Loucy (cell line): Measurements from ENCODE around the gene INTS2.

ENCODE experiments used
- H2AFZ ChIP-seq: fragments of 200-600 bp; sonication (generic); 2 replicates; pipeline ENCODE4 v1.6.0; 2016; ENCODE audit warnings: antibody characterized with exemption, mild to moderate bottlenecking, low read length, moderate library complexity
- H3F3A ChIP-seq: fragments of 200-600 bp; 2 replicates; pipeline ENCODE4 v1.6.0; 2016; ENCODE audit warnings: antibody characterized with exemption, low read depth, mild to moderate bottlenecking
- H3K27me3 ChIP-seq: fragments of 200-600 bp; sonication (generic); 2 replicates; pipeline ENCODE4 v1.6.1; 2014; ENCODE audit warnings: low read length, mild to moderate bottlenecking; ENCODE audit not compliant: insufficient read depth, poor library complexity, severe bottlenecking
- H3K36me3 ChIP-seq: fragments of 200-600 bp; sonication (generic); 2 replicates; pipeline ENCODE4 v1.6.1; 2016; ENCODE audit warnings: low read length; ENCODE audit not compliant: insufficient read depth
- H3K4me1 ChIP-seq: fragments of 200-600 bp; sonication (generic); 2 replicates; pipeline ENCODE4 v1.5.1; 2014; ENCODE audit warnings: low read length, mild to moderate bottlenecking; ENCODE audit not compliant: insufficient read depth, poor library complexity, severe bottlenecking
- H3K4me2 ChIP-seq: fragments of 200-600 bp; sonication (generic); 2 replicates; pipeline ENCODE4 v1.6.0; 2014; ENCODE audit warnings: antibody characterized with exemption, low read length, low read depth, mild to moderate bottlenecking; ENCODE audit not compliant: poor library complexity, severe bottlenecking
- H3K4me3 ChIP-seq: fragments of 200-600 bp; sonication (generic); 2 replicates; pipeline ENCODE4 v1.5.1; 2014; ENCODE audit warnings: low read length, mild to moderate bottlenecking, mixed read lengths; ENCODE audit not compliant: poor library complexity, severe bottlenecking
- H3K79me2 ChIP-seq: fragments of 200-600 bp; sonication (generic); 2 replicates; pipeline ENCODE4 v1.6.1; 2014; ENCODE audit warnings: low read length; ENCODE audit not compliant: insufficient read depth
- H3K9ac ChIP-seq: fragments of 200-600 bp; sonication (generic); 2 replicates; pipeline ENCODE4 v1.6.0; 2014; ENCODE audit warnings: mild to moderate bottlenecking, low read depth, low read length, moderate library complexity; ENCODE audit not compliant: poor library complexity, severe bottlenecking
- H3K9me2 ChIP-seq: fragments of 200-600 bp; sonication (generic); replicated peaks from 2 replicates; pipeline ENCODE4 v1.6.1; 2016; ENCODE audit warnings: low read depth, low read length, mixed read lengths
- H3K9me3 ChIP-seq: fragments of 200-600 bp; sonication (generic); 2 replicates; pipeline ENCODE4 v1.6.1; 2014; ENCODE audit warnings: mild to moderate bottlenecking, antibody characterized with exemption, low read length, low read depth; ENCODE audit not compliant: insufficient read depth
- H4K20me1 ChIP-seq: fragments of 200-600 bp; sonication (generic); 2 replicates; pipeline ENCODE4 v1.6.0; 2014; ENCODE audit warnings: antibody characterized with exemption, low read length, mild to moderate bottlenecking; ENCODE audit not compliant: insufficient read depth, poor library complexity, severe bottlenecking
- CTCF ChIP-seq: fragments of 200-600 bp; sonication (generic); conservative IDR thresholded peaks from 2 replicates; pipeline ENCODE4 v1.5.1; 2014; ENCODE audit warnings: mild to moderate bottlenecking, antibody characterized with exemption, low read length
- EZH2phosphoT487 ChIP-seq: fragments of 200-600 bp; IDR thresholded peaks from 2 replicates; pipeline ENCODE4 v1.6.1; 2018; ENCODE audit warnings: antibody characterized with exemption, mild to moderate bottlenecking, moderate library complexity, borderline replicate concordance

INTS2 gene

GRCh38 chr17:61846761-61847375, 80.9 kb downstream of the INTS2 start:
- Histone ChIP-seq H3K36me3 (peaks cover 53% of the 10 kb centered on the region), H3K4me3 (no peak overlapping the region), H4K20me1 (no peaks in the 10 kb centered on the region), H3K9ac (no peak overlapping the region), H3K79me2 (no peaks in the 10 kb centered on the region; the same call in 1 of the 2 replicates), H2AFZ (no peak overlapping the region), H3K27me3 (no peaks in the 10 kb centered on the region), H3K4me1 (no peaks in the 10 kb centered on the region), H3K4me2 (no peak overlapping the region), H3K9me3 (no peaks in the 10 kb centered on the region), H3K9me2 (no peaks in the 10 kb centered on the region), H3F3A (no peaks in the 10 kb centered on the region)
- TF ChIP-seq CTCF = no peak
- TF ChIP-seq EZH2phosphoT487 = no peak

- Histone ChIP-seq H3K4me1 (no peaks in the 10 kb centered on the region), H3K36me3 (peaks cover 60% of the 10 kb centered on the region), H3K9me2 (no peaks in the 10 kb centered on the region), H3K9me3 (no peaks in the 10 kb centered on the region), H2AFZ (no peak overlapping the region), H3F3A (no peaks in the 10 kb centered on the region), H3K79me2 (no peaks in the 10 kb centered on the region; the same call in 1 of the 2 replicates), H4K20me1 (no peaks in the 10 kb centered on the region), H3K9ac (no peak overlapping the region), H3K27me3 (no peaks in the 10 kb centered on the region), H3K4me3 (no peak overlapping the region), H3K4me2 (no peak overlapping the region)
- TF ChIP-seq CTCF = no peak
- no peak for TF ChIP-seq EZH2phosphoT487
Measured at GRCh38 chr17:61846088-61846487, 81.7 kb downstream of the INTS2 start.

- Histone ChIP-seq H3K9me3 (no peaks in the 10 kb centered on the region), H3K4me2 (no peak overlapping the region), H3K9ac (no peak overlapping the region), H3K9me2 (no peaks in the 10 kb centered on the region), H4K20me1 (no peaks in the 10 kb centered on the region), H3F3A (no peaks in the 10 kb centered on the region), H3K4me1 (no peaks in the 10 kb centered on the region), H3K79me2 (no peaks in the 10 kb centered on the region), H3K4me3 (no peak overlapping the region), H3K27me3 (no peaks in the 10 kb centered on the region), H3K36me3 (peaks cover 63% of the 10 kb centered on the region), H2AFZ (no peak overlapping the region)
- TF ChIP-seq CTCF (no peak), EZH2phosphoT487 (no peak)
Measured at GRCh38 chr17:61843435-61843834, 84.3 kb downstream of the INTS2 start.
